CD14-positive monocyte (primary cell): ENCODE data around the gene VPS8. TPM values are rescaled to one million over a fixed set of nuclear protein-coding genes. Genes with fewer than 3 reads are reported as not detected.

Source experiments
- DNase-seq, 3 donors: peaks; one replicate each; pipeline ENCODE4 v3.0.0-alpha.2; 2011 to 2022
- H2AFZ ChIP-seq: 2 replicates; pipeline ENCODE4 v1.6.0; 2012; ENCODE audit warnings: mild to moderate bottlenecking, low read depth, low read length, inconsistent platforms; ENCODE audit not compliant: insufficient read depth, poor library complexity, severe bottlenecking
- H3K27ac ChIP-seq, 2 donors: 1 replicate in 1 of 2; 2 replicates in 1 of 2; pipeline ENCODE4 v1.5.1; 2012 to 2013; ENCODE audit warnings: low read length in 2 of 2, control low read depth in 1 of 2, inconsistent platforms in 1 of 2, low read depth in 1 of 2, mild to moderate bottlenecking in 1 of 2
- H3K27me3 ChIP-seq, 2 donors: one replicate each; pipeline versions ENCODE4 v1.6.0 to v1.6.1; 2011 to 2013; ENCODE audit warnings: low read length in 2 of 2; ENCODE audit not compliant: control insufficient read depth in 2 of 2, insufficient read depth in 2 of 2
- H3K36me3 ChIP-seq, 2 donors: replicated peaks in 1 of 2; 1 replicate in 1 of 2; 2 replicates in 1 of 2; pipeline versions ENCODE4 v1.5.1 to v1.6.1; 2012 to 2013; ENCODE audit warnings: low read length in 2 of 2, control low read depth in 1 of 2, inconsistent platforms in 1 of 2, mild to moderate bottlenecking in 1 of 2; ENCODE audit not compliant: insufficient read depth in 2 of 2, control insufficient read depth in 1 of 2
- H3K4me1 ChIP-seq, 2 donors: 1 replicate in 1 of 2; 2 replicates in 1 of 2; pipeline versions ENCODE4 v1.5.1 to v1.6.1; 2012 to 2013; ENCODE audit warnings: low read length in 2 of 2, control low read depth in 1 of 2, inconsistent platforms in 1 of 2, mild to moderate bottlenecking in 1 of 2, moderate library complexity in 1 of 2; ENCODE audit not compliant: insufficient read depth in 2 of 2, control insufficient read depth in 1 of 2
- H3K4me2 ChIP-seq: replicated peaks from 2 replicates; pipeline ENCODE3; 2012; ENCODE audit warnings: low read length, moderate library complexity, mild to moderate bottlenecking; ENCODE audit not compliant: poor library complexity, severe bottlenecking; ENCODE audit errors: extremely low read depth
- H3K4me3 ChIP-seq, 3 experiments: fragments of 200-600 bp in 1 of 3; sonication (generic) in 1 of 3; replicated peaks in 1 of 3; 1 replicate in 2 of 3; 2 replicates in 1 of 3; pipeline ENCODE4 v1.5.1; 2011 to 2013; ENCODE audit warnings: low read length in 3 of 3, mild to moderate bottlenecking in 3 of 3, control low read depth in 2 of 3, low read depth in 2 of 3, inconsistent platforms in 1 of 3, moderate library complexity in 1 of 3
- H3K79me2 ChIP-seq: 2 replicates; pipeline ENCODE4 v1.6.0; 2012; ENCODE audit warnings: mild to moderate bottlenecking, control low read depth, inconsistent platforms, low read length, moderate library complexity; ENCODE audit not compliant: insufficient read depth
- H3K9ac ChIP-seq: 2 replicates; pipeline ENCODE4 v1.6.0; 2017; ENCODE audit warnings: low read length, mild to moderate bottlenecking; ENCODE audit not compliant: insufficient read depth, poor library complexity, severe bottlenecking
- H3K9me3 ChIP-seq, 2 donors: replicated peaks in 1 of 2; 1 replicate in 1 of 2; 2 replicates in 1 of 2; pipeline versions ENCODE4 v1.5.1 to v1.6.1; 2012 to 2013; ENCODE audit warnings: low read length in 2 of 2, control low read depth in 1 of 2; ENCODE audit not compliant: control insufficient read depth in 1 of 2, insufficient read depth in 1 of 2
- H4K20me1 ChIP-seq: 2 replicates; pipeline ENCODE4 v1.6.0; 2012; ENCODE audit warnings: mild to moderate bottlenecking, low read length, control low read depth, moderate library complexity; ENCODE audit not compliant: insufficient read depth
- H3K27ac Mint-ChIP-seq, 7 donors: one replicate each; pipeline ENCODE4 v1.8.0; 2020; ENCODE audit warnings: mild to moderate bottlenecking in 7 of 7, mixed read lengths in 7 of 7, moderate library complexity in 6 of 7, inconsistent platforms in 2 of 7
- H3K27me3 Mint-ChIP-seq, 3 donors: one replicate each; pipeline ENCODE4 v1.8.0; 2021 to 2022; ENCODE audit warnings: low read depth in 3 of 3, mild to moderate bottlenecking in 3 of 3, mixed read lengths in 3 of 3, moderate library complexity in 3 of 3, inconsistent platforms in 1 of 3
- H3K36me3 Mint-ChIP-seq, 2 donors: one replicate each; pipeline ENCODE4 v1.8.0; 2020; ENCODE audit warnings: mixed read lengths in 2 of 2, inconsistent platforms in 1 of 2, mild to moderate bottlenecking in 1 of 2
- H3K4me1 Mint-ChIP-seq: one replicate; pipeline ENCODE4 v1.8.0; 2020; ENCODE audit warnings: mild to moderate bottlenecking, mixed read lengths
- H3K4me3 Mint-ChIP-seq, 2 donors: one replicate each; pipeline ENCODE4 v1.8.0; 2020; ENCODE audit warnings: mild to moderate bottlenecking in 2 of 2, mixed read lengths in 2 of 2, moderate library complexity in 1 of 2
- H3K9me3 Mint-ChIP-seq, 7 donors: one replicate each; pipeline ENCODE4 v1.8.0; 2020 to 2022; ENCODE audit warnings: mixed read lengths in 7 of 7, mild to moderate bottlenecking in 6 of 7, moderate library complexity in 6 of 7, inconsistent platforms in 2 of 7
- CTCF ChIP-seq: fragments of 200-600 bp; IDR thresholded peaks from one replicate; pipeline ENCODE4 v1.8.0; 2022; ENCODE audit warnings: antibody characterized with exemption, mild to moderate bottlenecking
- WGBS: methylation state at CpG from one replicate; pipeline ENCODE4 v1.1.5; 2013; ENCODE audit warnings: missing lambda C conversion rate; ENCODE audit not compliant: insufficient coverage; 5-methylcytosine and 5-hydroxymethylcytosine counted together
- intact Hi-C, 2 donors: fragments of 100-400 bp; cut with micrococcal nuclease; formaldehyde crosslinking; loops; one replicate each; pipeline versions ENCODE4 v1.15.0 to v1.15.1; 2023
- polyA plus RNA-seq, 3 donors: library from polyadenylated mRNA; depleted of rRNA in 1 of 3; unstranded in 2 of 3; stranded (reverse) in 1 of 3; fragments of 300-500 nt in 2 of 3; fragments of >200 nt in 1 of 3; fragmentation: Illumina TruSeq in 2 of 3; gene quantifications; 1 replicate in 2 of 3; 2 replicates in 1 of 3; pipeline ENCODE4 v1.2.3, GENCODE V29; 2012 to 2021

The VPS8 gene
- polyA plus RNA-seq, 3 donors, result 22.0 to 42.3 (median 29.2) TPM

- TF ChIP-seq CTCF, result no peak
- Histone ChIP-seq H3K4me1 (peaks cover 4 to 21% of the 10 kb centered on the region in 2 donors), H2AFZ (no peak overlapping the region), H3K9ac (no peak overlapping the region), H3K36me3 (no peaks in the 10 kb centered on the region), H3K27me3 (no peaks in the 10 kb centered on the region), H3K27ac (no peak overlapping the region), H4K20me1 (no peaks in the 10 kb centered on the region), H3K9me3 (peaks cover 14 to 16% of the 10 kb centered on the region in 2 donors), H3K79me2 (no peaks in the 10 kb centered on the region), H3K4me2 (no peak overlapping the region), H3K4me3 (no peak overlapping the region)
- DNase-seq, result no peak
- intact Hi-C loops, result no loop called here
- peaks cover 22 to 41% (median 27%) of the 10 kb centered on the region in 7 donors for H3K9me3 Mint-ChIP-seq
- H3K4me1 Mint-ChIP-seq, result peaks cover 21% of the 10 kb centered on the region
- peaks cover 0 to 7% (median 2%) of the 10 kb centered on the region in 3 donors for H3K27me3 Mint-ChIP-seq
- H3K4me3 Mint-ChIP-seq, result no peak overlapping the region
- no CpG with 5 or more reads among the region's 3 CpGs for WGBS
- peaks cover 0 to 4% of the 10 kb centered on the region in 2 donors for H3K36me3 Mint-ChIP-seq
- H3K27ac Mint-ChIP-seq, result no peak overlapping the region
Measured at GRCh38 chr3:185063431-185063830, 251.5 kb downstream of the VPS8 start.

- H2AFZ ChIP-seq, result no peak overlapping the region
- Mint-ChIP-seq H3K27ac (no peak overlapping the region), H3K9me3 (peaks cover 10 to 27% (median 21%) of the 10 kb centered on the region in 7 donors)
Measured at GRCh38 chr3:185065059-185065458, 253.1 kb downstream of the VPS8 start.

More at GRCh38 chr3:185065059-185065458, 253.1 kb downstream of the VPS8 start:
- H3K4me1 ChIP-seq, result peaks cover 0 to 6% of the 10 kb centered on the region in 2 donors
- peaks cover 5% of the 10 kb centered on the region for H3K4me1 Mint-ChIP-seq
- WGBS, result 100% methylated on average over 2 of the region's 3 CpGs
- H4K20me1 ChIP-seq, result no peaks in the 10 kb centered on the region
- peaks cover 0 to 2% of the 10 kb centered on the region in 2 donors for H3K36me3 Mint-ChIP-seq
- H3K4me3 ChIP-seq, result no peak overlapping the region
- H3K9me3 ChIP-seq, result peaks cover 12 to 14% of the 10 kb centered on the region in 2 donors
- H3K27me3 ChIP-seq, result no peaks in the 10 kb centered on the region
- no peak overlapping the region for H3K27ac ChIP-seq
- no peak for TF ChIP-seq CTCF
- H3K36me3 ChIP-seq, result no peaks in the 10 kb centered on the region
- H3K4me3 Mint-ChIP-seq, result no peak overlapping the region
- no peak overlapping the region for H3K9ac ChIP-seq
- intact Hi-C loops, result no loop called here
- H3K79me2 ChIP-seq, result no peaks in the 10 kb centered on the region
- H3K4me2 ChIP-seq, result no peak overlapping the region
- H3K27me3 Mint-ChIP-seq, result peaks cover 0 to 5% (median 3%) of the 10 kb centered on the region in 3 donors
- DNase-seq, result no peak
